CD4-positive, alpha-beta T cell (primary cell): Measurements from ENCODE around the gene KIF7. TPM values are rescaled to one million over a fixed set of nuclear protein-coding genes. Genes with fewer than 3 reads are reported as not detected.

Source experiments
- ATAC-seq: fragments of 200-7000 bp; cut with Tn5 transposase; one replicate; pipeline ENCODE4 v1.10.0; 2022; ENCODE audit warnings: mild to moderate bottlenecking; ENCODE audit not compliant: poor library complexity
- CTCF ChIA-PET: fragments of 350-600 bp; sonication (Branson Sonifier 250); formaldehyde crosslinking; loops from one replicate; lab custom pipeline; 2021; ENCODE audit warnings: antibody characterized with exemption, inconsistent platforms; lab: Charles Lee
- POLR2A ChIA-PET: fragments of 350-600 bp; sonication (Branson Sonifier 250); formaldehyde crosslinking; loops from one replicate; lab custom pipeline; 2021; ENCODE audit warnings: antibody characterized with exemption, inconsistent platforms; lab: Charles Lee
- DNase-seq, 14 experiments: peaks; one replicate each; pipeline ENCODE4 v3.0.0-alpha.2; 2013 to 2020; ENCODE audit warnings: mixed read lengths in 2 of 14
- H3K27ac ChIP-seq, 2 donors: one replicate each; pipeline versions ENCODE4 v1.5.1 to v1.7.0; 2013; ENCODE audit warnings: low read length in 2 of 2, low read depth in 1 of 2, mild to moderate bottlenecking in 1 of 2
- H3K27me3 ChIP-seq, 2 experiments: 1 replicate in 1 of 2; 2 replicates in 1 of 2; pipeline versions ENCODE4 v1.6.1 to v1.7.0; 2013; ENCODE audit warnings: low read length in 2 of 2, control low read depth in 1 of 2, mild to moderate bottlenecking in 1 of 2, moderate library complexity in 1 of 2; ENCODE audit not compliant: insufficient read depth in 2 of 2, control insufficient read depth in 1 of 2
- H3K36me3 ChIP-seq: one replicate; pipeline ENCODE4 v1.6.1; 2013; ENCODE audit warnings: low read length, control low read depth; ENCODE audit not compliant: insufficient read depth
- H3K4me1 ChIP-seq: one replicate; pipeline ENCODE4 v1.6.1; 2013; ENCODE audit warnings: low read length, control low read depth; ENCODE audit not compliant: insufficient read depth
- H3K4me3 ChIP-seq: one replicate; pipeline ENCODE4 v1.5.1; 2013; ENCODE audit warnings: mild to moderate bottlenecking, low read length, moderate library complexity
- H3K9me3 ChIP-seq, 2 experiments: 1 replicate in 1 of 2; 2 replicates in 1 of 2; pipeline versions ENCODE4 v1.6.1 to v1.7.0; 2013; ENCODE audit warnings: low read length in 2 of 2, mild to moderate bottlenecking in 2 of 2, control low read depth in 1 of 2, moderate library complexity in 1 of 2; ENCODE audit not compliant: control insufficient read depth in 1 of 2, insufficient read depth in 1 of 2
- H3K27ac Mint-ChIP-seq: one replicate; pipeline ENCODE4 v1.8.0; 2020; ENCODE audit warnings: mixed read lengths
- H3K27me3 Mint-ChIP-seq: one replicate; pipeline ENCODE4 v1.8.0; 2021; ENCODE audit warnings: mixed read lengths
- H3K36me3 Mint-ChIP-seq: one replicate; pipeline ENCODE4 v1.8.0; 2021; ENCODE audit warnings: low read depth, mixed read lengths
- H3K4me1 Mint-ChIP-seq: one replicate; pipeline ENCODE4 v1.8.0; 2021; ENCODE audit warnings: low read depth, mixed read lengths
- H3K4me3 Mint-ChIP-seq: one replicate; pipeline ENCODE4 v1.8.0; 2020; ENCODE audit warnings: mild to moderate bottlenecking, mixed read lengths
- H3K9me3 Mint-ChIP-seq: one replicate; pipeline ENCODE4 v1.8.0; 2020; ENCODE audit warnings: mixed read lengths
- CTCF ChIP-seq: fragments of 200-600 bp; IDR thresholded peaks from one replicate; pipeline ENCODE4 v1.8.0; 2022; ENCODE audit warnings: antibody characterized with exemption, mild to moderate bottlenecking
- intact Hi-C, 2 experiments: fragments of 100-400 bp; cut with DNase I in 1 of 2; cut with micrococcal nuclease in 1 of 2; formaldehyde crosslinking; loops; one replicate each; pipeline versions ENCODE4 v1.15.1 to v1.9.0; 2023 to 2025; cut with DNase I, micrococcal nuclease
- total RNA-seq, 174 experiments: library from RNA in 2 of 174; stranded (reverse) in 2 of 174; gene quantifications; one replicate each; pipeline ENCODE4 v1.2.3 and lab custom pipeline; 2021 to 2026

Gene KIF7
- total RNA-seq, 2 experiments from 2014 or later: 0.08 to 0.20 TPM

- TF ChIP-seq CTCF: no peak
- H3K27me3 ChIP-seq: no peaks in the 10 kb centered on the region
- DNase-seq (no peak), ATAC-seq (no peak)
- ChIA-PET POLR2A (no interaction called here), CTCF (no interaction called here)
- no peaks in the 10 kb centered on the region for H3K9me3 ChIP-seq
- Mint-ChIP-seq H3K27ac (no peak overlapping the region), H3K4me3 (no peak overlapping the region), H3K27me3 (no peaks in the 10 kb centered on the region), H3K9me3 (no peaks in the 10 kb centered on the region), H3K4me1 (no peaks in the 10 kb centered on the region), H3K36me3 (no peaks in the 10 kb centered on the region)
- H3K4me3 ChIP-seq: no peak overlapping the region
- intact Hi-C loops: no loop called here
- no peaks in the 10 kb centered on the region for H3K36me3 ChIP-seq
- no peaks in the 10 kb centered on the region for H3K4me1 ChIP-seq
- H3K27ac ChIP-seq: no peak overlapping the region
Measured at GRCh38 chr15:89599021-89599420, 56.2 kb downstream of the KIF7 start.

DNA sequence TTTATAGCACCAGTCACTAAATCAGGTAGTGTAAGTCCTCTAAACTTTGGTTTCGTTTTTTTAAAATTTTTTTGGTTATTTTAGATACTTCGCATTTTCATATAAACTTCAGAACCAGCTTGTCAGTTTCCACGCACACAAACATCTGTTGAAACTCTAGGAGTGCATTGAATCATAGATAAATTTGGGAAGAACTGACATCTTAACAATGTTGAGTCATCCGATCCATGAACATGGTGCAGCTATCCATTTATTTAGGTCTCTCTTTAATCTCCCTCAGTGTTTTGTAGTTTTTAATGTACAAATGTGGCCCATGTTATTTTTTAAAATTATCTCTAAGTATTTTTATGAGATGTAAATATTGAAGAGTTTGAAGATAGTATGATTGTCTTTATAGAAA lies 62.2 kb downstream of the KIF7 start:
- ChIA-PET POLR2A (no interaction called here), CTCF (interaction anchor here (1.5 kb wide), 1 partner anchor 9 kb away, joined by 4 read pairs; no protein-coding TSS in a partner anchor)
- H3K36me3 ChIP-seq: no peaks in the 10 kb centered on the region
- H3K27me3 ChIP-seq: no peaks in the 10 kb centered on the region
- no peak overlapping the region for H3K27ac ChIP-seq
- Mint-ChIP-seq H3K4me1 (no peaks in the 10 kb centered on the region), H3K27ac (no peak overlapping the region), H3K9me3 (no peaks in the 10 kb centered on the region), H3K36me3 (no peaks in the 10 kb centered on the region), H3K4me3 (no peak overlapping the region), H3K27me3 (no peaks in the 10 kb centered on the region)
- DNase-seq (no peak), ATAC-seq (no peak)
- no peak for TF ChIP-seq CTCF
- H3K4me1 ChIP-seq: peaks cover 2% of the 10 kb centered on the region
- no peaks in the 10 kb centered on the region for H3K9me3 ChIP-seq
- intact Hi-C loops: no loop called here
- no peak overlapping the region for H3K4me3 ChIP-seq

GRCh38 chr15:89591834-89592233 lies 63.4 kb downstream of the KIF7 start:
- Mint-ChIP-seq H3K27me3 (no peaks in the 10 kb centered on the region), H3K4me3 (no peak overlapping the region), H3K27ac (no peak overlapping the region), H3K9me3 (no peaks in the 10 kb centered on the region), H3K36me3 (no peaks in the 10 kb centered on the region), H3K4me1 (no peaks in the 10 kb centered on the region)
- no peaks in the 10 kb centered on the region for H3K36me3 ChIP-seq
- CTCF ChIA-PET: no interaction called here
- H3K4me1 ChIP-seq: peaks cover 2% of the 10 kb centered on the region
- no peak overlapping the region for H3K4me3 ChIP-seq
- intact Hi-C loops: no loop called here
- no peak overlapping the region for H3K27ac ChIP-seq
- H3K27me3 ChIP-seq: no peaks in the 10 kb centered on the region
- DNase-seq: no peak
- no peaks in the 10 kb centered on the region for H3K9me3 ChIP-seq
- TF ChIP-seq CTCF: no peak
- POLR2A ChIA-PET: no interaction called here
- ATAC-seq: no peak
